HFFc6 (cell line): ENCODE results near the gene TNNI2. TPM values are rescaled to one million over a fixed set of nuclear protein-coding genes. Genes with fewer than 3 reads are reported as not detected.

Experiments used
- DNase-seq: peaks from one replicate; pipeline ENCODE4 v3.0.0-alpha.2; 2018
- H3K27ac Mint-ChIP-seq: 2 replicates; pipeline ENCODE4 v1.8.0; 2020; ENCODE audit warnings: mild to moderate bottlenecking, mixed read lengths
- H3K27me3 Mint-ChIP-seq: 2 replicates; pipeline ENCODE4 v1.8.0; 2021; ENCODE audit warnings: mild to moderate bottlenecking, moderate library complexity, mixed read lengths; ENCODE audit not compliant: insufficient read depth
- H3K36me3 Mint-ChIP-seq: 2 replicates; pipeline ENCODE4 v1.8.0; 2021; ENCODE audit warnings: low read depth, mixed read lengths
- H3K4me1 Mint-ChIP-seq: 2 replicates; pipeline ENCODE4 v1.8.0; 2020; ENCODE audit warnings: low read depth, mixed read lengths
- H3K4me3 Mint-ChIP-seq: 2 replicates; pipeline ENCODE4 v1.8.0; 2020; ENCODE audit warnings: mild to moderate bottlenecking, moderate library complexity, mixed read lengths
- H3K9me3 Mint-ChIP-seq: 2 replicates; pipeline ENCODE4 v1.8.0; 2020; ENCODE audit warnings: mild to moderate bottlenecking, mixed read lengths
- total RNA-seq, 6 experiments: library from RNA; stranded (reverse); fragmentation: NEBNext Ultra II Directional; extraction: Animal tissue kit (Norgen Biotek cat#: 25700); gene quantifications; 2 replicates in 1 of 6; 3 replicates in 5 of 6; pipeline ENCODE4 v1.2.3, GENCODE V29; 2021
- TF ChIP-seq, protein P1 (sequence below): fragments of 200-600 bp; sonication (generic); IDR thresholded peaks from 2 replicates; pipeline ENCODE4 v1.5.0; 2021; ENCODE audit warnings: antibody characterized with exemption, mild to moderate bottlenecking

Gene TNNI2
- total RNA-seq, 6 experiments from 2014 or later = not detected

DNA sequence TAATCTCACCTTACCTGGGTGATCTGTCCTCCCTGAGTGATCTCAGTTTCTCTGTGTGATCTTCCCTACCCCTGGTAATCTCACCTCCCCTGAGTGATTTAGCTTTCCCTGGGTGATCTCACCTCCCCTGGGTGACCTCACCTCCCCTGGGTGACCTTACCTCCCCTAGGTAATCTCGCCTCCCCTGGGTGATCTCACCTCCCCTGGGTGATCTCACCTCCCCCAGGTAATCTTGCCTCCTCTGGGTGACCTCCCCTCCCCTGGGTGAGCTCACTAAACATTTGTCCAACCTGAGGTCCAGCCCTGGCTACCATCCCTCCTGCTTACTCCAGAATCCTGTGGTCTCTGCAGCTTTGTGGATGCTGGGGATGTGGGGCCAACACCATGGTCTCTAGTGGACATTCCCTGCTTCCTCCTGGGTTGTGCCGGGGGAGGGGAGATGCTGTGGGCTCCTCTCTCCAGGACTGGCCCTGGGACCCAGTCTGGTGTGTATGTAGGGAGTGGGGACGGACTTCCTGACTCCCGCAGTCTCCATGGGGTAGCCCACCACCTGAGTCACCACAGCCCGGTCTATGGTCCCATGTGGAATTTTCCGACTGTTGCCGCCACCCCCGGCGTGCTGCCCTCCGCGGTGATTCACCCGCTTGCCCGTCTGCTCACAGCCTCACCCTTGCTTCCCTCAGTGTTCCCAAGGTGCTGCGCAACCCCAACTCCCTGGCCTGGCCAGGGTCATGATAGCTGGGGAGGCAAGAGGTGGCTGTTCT is 24.0 kb downstream of the TNNI2 start:
- H3K27ac Mint-ChIP-seq = peak overlapping the region; percentile 78; the same call in 1 of the 2 replicates
- TF ChIP-seq, protein P1, sequence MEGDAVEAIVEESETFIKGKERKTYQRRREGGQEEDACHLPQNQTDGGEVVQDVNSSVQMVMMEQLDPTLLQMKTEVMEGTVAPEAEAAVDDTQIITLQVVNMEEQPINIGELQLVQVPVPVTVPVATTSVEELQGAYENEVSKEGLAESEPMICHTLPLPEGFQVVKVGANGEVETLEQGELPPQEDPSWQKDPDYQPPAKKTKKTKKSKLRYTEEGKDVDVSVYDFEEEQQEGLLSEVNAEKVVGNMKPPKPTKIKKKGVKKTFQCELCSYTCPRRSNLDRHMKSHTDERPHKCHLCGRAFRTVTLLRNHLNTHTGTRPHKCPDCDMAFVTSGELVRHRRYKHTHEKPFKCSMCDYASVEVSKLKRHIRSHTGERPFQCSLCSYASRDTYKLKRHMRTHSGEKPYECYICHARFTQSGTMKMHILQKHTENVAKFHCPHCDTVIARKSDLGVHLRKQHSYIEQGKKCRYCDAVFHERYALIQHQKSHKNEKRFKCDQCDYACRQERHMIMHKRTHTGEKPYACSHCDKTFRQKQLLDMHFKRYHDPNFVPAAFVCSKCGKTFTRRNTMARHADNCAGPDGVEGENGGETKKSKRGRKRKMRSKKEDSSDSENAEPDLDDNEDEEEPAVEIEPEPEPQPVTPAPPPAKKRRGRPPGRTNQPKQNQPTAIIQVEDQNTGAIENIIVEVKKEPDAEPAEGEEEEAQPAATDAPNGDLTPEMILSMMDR = no peak
- DNase-seq = no peak
- peak overlapping the region; percentile 50; the same call in 1 of the 2 replicates for H3K4me3 Mint-ChIP-seq
- peaks cover 1% of the 10 kb centered on the region; the same call in 1 of the 2 replicates for H3K27me3 Mint-ChIP-seq
- peaks cover 20% of the 10 kb centered on the region for H3K4me1 Mint-ChIP-seq
- H3K9me3 Mint-ChIP-seq = no peaks in the 10 kb centered on the region
- no peaks in the 10 kb centered on the region for H3K36me3 Mint-ChIP-seq

DNA sequence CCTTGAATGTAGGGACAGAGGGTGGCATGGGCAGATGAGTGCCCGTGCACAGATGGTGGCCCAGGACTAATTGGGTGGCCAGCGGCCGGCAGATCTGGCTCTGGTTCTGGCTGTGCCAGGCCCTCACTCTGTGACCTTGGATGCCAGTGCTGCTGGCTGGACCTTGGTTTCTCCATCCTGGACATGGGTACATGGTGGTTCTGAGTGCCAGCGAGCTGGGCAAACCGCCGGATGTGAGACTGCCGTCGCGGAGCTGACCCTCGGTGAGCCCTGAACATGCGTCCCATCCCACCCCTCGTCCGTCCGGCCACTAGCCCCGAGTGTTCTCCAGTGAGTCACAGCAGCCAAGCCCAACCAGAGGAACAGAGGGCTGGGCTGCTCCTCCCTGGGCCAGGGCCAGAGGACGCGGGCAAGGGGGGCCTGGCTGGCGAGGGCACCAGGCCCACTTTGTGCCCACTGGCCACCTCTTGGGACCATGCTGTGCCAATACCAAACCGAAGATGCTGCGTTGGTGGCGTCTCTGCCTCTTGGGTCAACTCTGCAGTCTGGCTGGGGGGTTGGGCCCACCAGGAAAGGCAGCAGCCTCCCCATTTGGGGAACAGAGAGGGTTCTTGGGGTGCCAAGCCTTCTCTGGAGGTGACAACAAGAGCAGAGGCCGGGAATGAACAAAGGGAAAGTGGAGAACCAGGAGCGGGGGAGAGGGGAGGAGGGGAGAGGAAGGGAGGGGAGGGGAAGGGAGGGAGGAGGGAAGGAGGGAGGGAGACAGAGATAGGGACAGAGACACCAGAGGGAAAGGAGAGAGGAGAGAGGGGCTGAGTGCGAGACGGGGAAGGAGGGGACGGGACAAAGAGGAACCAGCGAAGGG is 24.8 kb downstream of the TNNI2 start:
- H3K9me3 Mint-ChIP-seq = no peaks in the 10 kb centered on the region
- peak; percentile 83 for DNase-seq
- H3K36me3 Mint-ChIP-seq = no peaks in the 10 kb centered on the region
- H3K4me3 Mint-ChIP-seq = peak overlapping the region; percentile 50
- H3K27ac Mint-ChIP-seq = peak overlapping the region; percentile 78
- TF ChIP-seq, protein P1 = no peak
- H3K27me3 Mint-ChIP-seq = no peaks in the 10 kb centered on the region; the same call in 1 of the 2 replicates
- peaks cover 20% of the 10 kb centered on the region for H3K4me1 Mint-ChIP-seq

DNA sequence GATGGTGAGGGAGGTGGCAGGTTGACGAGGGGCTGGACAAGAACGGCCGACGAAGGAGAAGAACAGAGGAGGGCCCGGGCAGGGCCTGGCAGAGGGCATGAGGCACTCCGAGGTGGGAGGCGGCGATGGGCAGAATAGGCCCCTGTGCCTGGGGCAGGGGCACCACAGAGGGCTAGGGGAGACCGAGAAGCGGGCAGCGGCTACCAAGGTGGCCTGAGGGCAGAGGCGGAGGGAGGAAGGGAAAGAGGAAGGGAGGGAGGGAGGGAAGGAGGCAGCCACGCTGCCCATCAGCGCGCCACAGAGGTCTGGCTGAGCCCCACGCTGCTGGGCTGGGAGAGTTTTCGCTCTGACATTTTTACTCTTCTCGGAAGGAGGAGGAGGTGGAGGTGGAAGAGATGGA is 25.4 kb downstream of the TNNI2 start:
- no peaks in the 10 kb centered on the region; the same call in 1 of the 2 replicates for H3K27me3 Mint-ChIP-seq
- peaks cover 20% of the 10 kb centered on the region for H3K4me1 Mint-ChIP-seq
- H3K27ac Mint-ChIP-seq = peak overlapping the region; percentile 78; the same call in 1 of the 2 replicates

DNA sequence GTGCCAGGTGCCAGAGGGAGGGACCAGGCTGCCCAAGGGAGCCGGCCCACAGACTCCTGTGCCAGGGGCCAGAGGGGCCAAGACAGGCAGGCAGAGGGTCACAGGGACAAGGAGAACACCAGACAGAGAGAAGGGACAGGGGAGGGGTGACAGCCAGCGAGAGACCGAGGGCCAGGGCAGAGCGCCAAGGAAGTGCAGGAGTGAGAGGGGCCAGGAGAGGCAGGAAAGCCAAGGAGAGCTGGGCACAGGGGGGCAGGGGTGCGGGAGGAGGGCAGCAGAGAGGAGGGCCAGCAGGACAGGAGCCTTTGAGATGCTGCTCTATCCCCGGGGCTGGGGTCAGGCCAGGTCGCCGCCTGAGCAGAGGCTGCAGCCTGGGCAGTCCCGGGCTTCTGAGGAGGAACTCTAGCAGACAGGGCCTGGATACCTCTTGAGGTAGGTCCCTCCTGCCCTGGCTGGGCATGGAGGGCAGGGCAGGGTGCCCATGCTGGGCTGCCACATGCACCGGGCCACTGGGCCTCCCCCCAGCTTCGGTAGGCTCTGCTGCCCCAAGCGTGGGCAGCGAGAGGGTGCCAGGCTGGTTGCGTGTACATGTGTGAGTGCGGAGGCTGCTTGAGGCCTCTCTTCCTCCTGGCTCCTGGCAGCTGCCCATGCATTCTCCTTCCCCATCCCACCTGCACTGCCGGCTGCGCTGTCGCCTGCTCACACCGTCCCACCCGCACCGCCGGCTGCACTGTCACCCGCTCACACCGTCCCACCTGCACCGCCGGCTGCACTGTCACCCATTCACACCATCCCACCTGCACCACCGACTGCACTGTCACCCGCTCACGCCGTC is 26.3 kb downstream of the TNNI2 start:
- Mint-ChIP-seq H3K27me3 (peaks cover 3% of the 10 kb centered on the region; the same call in 1 of the 2 replicates), H3K4me3 (no peak overlapping the region), H3K27ac (no peak overlapping the region), H3K9me3 (no peaks in the 10 kb centered on the region), H3K4me1 (peaks cover 20% of the 10 kb centered on the region), H3K36me3 (no peaks in the 10 kb centered on the region)
- TF ChIP-seq, protein P1 = no peak
- no peak for DNase-seq

More for the DNA sequence above, 25.4 kb downstream of the TNNI2 start:
- Mint-ChIP-seq H3K9me3 (no peaks in the 10 kb centered on the region), H3K4me3 (no peak overlapping the region; the same call in 1 of the 2 replicates), H3K36me3 (no peaks in the 10 kb centered on the region)
- no peak for DNase-seq
- TF ChIP-seq, protein P1 = no peak

DNA sequence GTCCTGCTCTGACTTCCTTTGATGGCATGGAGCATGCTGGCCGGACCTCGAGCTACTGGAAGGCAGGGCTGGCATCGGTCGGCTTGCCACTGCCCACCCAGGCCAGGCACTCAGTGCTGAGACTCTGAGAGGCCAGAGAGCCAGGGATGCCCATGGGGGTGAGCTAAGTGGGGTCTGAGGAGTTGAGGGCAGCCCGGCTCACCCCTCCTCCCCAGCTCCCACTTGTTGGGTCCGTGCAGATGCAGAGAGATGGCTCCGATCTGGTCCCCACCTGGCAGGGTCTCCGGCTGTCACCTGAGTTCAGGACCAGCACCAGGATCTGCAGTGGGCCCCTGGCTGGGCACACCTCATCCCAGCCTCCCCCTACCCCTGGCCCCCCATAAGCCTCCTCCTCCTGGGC is 27.4 kb downstream of the TNNI2 start:
- Mint-ChIP-seq H3K27ac (no peak overlapping the region), H3K4me3 (no peak overlapping the region), H3K27me3 (peaks cover 3% of the 10 kb centered on the region), H3K36me3 (no peaks in the 10 kb centered on the region), H3K9me3 (no peaks in the 10 kb centered on the region), H3K4me1 (peaks cover 20% of the 10 kb centered on the region)
- DNase-seq = no peak
- TF ChIP-seq, protein P1 = no peak
